Fibroblast of mammary gland (primary cell): ENCODE results near the gene TRAK1.

ENCODE experiments used
- DNase-seq: peaks from one replicate; pipeline ENCODE4 v3.0.0-alpha.2; 2010; ENCODE audit warnings: low read depth
- H3K4me3 ChIP-seq: 2 replicates; pipeline ENCODE4 v1.5.1; 2011; ENCODE audit warnings: low read depth, mild to moderate bottlenecking, low read length, moderate library complexity; ENCODE audit not compliant: control insufficient read depth
- TF ChIP-seq, protein P1 (sequence below): conservative IDR thresholded peaks from 2 replicates; pipeline ENCODE4 v1.5.1; 2011; ENCODE audit warnings: low read depth, low read length, inconsistent platforms; ENCODE audit not compliant: control insufficient read depth, insufficient read depth

TRAK1 gene

DNA sequence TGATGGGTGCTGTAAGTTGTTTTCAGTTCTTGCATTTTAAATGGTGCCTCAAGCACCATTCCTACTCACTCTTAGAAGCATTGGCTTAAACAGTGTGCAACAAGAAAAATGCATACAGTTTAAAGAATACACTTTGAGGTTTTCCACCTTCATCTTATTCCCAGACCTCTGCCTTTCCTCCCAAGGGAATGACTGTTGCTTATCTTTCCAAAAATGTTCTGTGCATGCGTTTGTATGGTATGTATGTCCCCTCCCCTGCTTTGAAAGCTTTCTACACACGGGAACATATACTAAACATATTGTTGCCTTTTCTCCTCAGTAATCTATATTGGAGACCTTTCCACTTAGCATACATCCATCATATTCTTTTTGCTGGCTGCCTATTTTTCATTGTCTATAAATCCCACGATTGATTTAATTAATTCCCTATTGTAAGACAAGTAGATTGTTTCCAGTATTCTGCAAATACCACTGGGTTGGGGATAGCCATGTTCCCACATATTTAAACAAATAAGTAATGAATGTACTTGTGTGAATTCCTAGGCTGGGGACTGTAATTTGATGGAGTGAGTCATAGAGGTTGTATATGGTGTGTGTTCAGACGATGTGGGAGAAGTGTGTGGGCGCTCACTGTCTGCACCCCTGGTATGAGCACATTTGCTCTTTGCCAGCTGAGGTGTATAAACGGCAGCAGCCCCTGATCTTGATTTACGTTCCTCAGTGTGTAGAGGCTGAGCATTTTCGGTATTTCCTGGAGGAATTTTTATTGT is 5.8 kb downstream of the TRAK1 start:
- no peak overlapping the region for H3K4me3 ChIP-seq
- TF ChIP-seq, protein P1, sequence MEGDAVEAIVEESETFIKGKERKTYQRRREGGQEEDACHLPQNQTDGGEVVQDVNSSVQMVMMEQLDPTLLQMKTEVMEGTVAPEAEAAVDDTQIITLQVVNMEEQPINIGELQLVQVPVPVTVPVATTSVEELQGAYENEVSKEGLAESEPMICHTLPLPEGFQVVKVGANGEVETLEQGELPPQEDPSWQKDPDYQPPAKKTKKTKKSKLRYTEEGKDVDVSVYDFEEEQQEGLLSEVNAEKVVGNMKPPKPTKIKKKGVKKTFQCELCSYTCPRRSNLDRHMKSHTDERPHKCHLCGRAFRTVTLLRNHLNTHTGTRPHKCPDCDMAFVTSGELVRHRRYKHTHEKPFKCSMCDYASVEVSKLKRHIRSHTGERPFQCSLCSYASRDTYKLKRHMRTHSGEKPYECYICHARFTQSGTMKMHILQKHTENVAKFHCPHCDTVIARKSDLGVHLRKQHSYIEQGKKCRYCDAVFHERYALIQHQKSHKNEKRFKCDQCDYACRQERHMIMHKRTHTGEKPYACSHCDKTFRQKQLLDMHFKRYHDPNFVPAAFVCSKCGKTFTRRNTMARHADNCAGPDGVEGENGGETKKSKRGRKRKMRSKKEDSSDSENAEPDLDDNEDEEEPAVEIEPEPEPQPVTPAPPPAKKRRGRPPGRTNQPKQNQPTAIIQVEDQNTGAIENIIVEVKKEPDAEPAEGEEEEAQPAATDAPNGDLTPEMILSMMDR = no peak
- DNase-seq = peak; percentile 53

DNA sequence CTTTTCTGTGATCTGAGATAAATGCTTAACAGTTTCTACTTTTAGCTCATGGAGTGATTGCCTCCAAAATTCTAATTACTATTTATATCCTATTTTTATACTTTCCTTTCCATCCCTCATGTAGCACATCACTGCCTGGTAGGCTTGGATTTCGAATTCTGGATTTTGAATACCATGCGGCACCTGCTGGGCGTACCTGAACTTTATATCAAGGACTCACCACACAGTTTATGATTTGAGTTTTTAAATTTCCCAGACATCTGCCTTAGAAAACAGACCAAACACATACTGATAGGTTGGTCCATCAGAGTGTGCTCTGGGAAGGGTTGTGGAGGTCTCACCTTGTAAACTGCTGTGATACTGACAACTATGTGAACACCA is 6.4 kb downstream of the TRAK1 start:
- DNase-seq = no peak
- TF ChIP-seq, protein P1 = no peak
- no peak overlapping the region for H3K4me3 ChIP-seq

DNA sequence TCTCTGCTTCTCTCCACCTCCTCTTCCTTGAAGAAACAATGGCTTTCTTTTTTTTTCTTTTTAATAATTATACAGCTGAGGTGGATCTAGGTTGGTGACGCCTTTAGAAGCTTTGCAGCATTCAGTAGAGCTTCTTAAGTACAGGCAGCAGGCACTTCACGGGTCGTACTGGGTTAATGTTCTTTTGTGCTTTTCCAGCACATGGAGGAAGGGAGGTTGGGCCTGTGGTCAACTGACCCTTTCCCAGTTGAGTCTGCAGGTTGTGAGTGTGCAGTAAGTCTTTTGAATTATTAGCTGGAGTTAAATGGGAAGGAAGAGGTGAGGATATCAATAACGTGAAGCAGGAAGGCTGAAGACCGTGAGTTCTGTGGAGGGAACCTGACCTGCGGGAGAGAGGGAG is 7.0 kb downstream of the TRAK1 start:
- H3K4me3 ChIP-seq = no peak overlapping the region
- no peak for DNase-seq
- TF ChIP-seq, protein P1 = no peak

DNA sequence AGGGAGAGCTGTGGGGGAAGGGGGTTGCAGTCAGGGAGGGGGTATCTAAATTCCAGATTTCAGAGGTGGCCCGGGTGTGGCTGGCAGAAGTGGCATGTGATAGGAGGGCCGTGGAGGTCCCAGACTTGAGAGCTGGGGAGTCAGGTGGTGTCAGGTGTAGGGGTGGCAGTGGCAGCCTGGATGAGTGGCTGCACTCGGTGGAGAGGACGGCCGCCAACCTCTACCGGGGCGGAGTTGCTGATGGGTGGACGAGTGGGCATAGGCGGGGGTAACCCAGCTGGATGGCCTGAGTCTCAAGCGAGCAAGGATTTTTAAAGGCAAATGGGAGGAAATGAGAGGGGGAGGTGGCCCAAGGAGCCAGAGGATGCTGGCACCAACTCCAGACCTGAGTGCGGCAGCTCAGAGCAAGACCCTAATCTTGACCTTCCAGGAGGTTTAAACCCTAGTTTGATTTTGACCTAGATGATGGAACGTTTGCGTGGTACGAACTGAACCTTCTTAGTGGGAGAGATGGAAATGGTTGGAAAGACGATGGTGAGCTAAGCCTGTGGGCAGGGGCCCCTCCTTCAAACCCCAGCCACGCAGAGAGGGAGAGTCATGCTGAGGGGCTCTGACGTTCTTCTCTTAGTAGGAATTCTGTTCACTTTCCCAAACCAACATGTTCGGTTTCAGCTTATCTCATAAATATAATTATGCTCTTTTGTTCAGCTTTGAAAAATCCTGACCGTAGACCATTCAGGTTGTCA is 8.0 kb downstream of the TRAK1 start:
- DNase-seq = no peak
- no peak overlapping the region for H3K4me3 ChIP-seq
- TF ChIP-seq, protein P1 = no peak

DNA sequence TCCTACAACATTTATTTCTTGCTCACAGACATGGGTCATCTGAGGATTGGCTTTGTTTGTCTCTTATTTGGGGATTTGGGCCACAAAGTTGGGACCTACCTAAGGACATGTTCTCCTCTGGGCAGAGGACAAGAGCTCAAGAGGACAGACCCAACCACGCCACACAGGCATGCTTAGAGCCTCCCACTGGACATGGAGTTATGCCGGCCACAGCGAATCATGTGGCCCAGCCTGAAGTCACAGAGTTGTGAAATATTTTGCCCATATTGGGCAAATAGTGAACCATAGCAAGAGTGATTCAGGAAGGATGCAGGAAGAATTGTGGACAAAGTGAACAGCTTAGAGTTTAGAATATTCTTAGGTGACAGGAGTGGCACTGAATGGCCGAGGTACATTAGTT is 9.9 kb downstream of the TRAK1 start:
- no peak overlapping the region for H3K4me3 ChIP-seq
- DNase-seq = peak; percentile 85
- TF ChIP-seq, protein P1 = no peak

DNA sequence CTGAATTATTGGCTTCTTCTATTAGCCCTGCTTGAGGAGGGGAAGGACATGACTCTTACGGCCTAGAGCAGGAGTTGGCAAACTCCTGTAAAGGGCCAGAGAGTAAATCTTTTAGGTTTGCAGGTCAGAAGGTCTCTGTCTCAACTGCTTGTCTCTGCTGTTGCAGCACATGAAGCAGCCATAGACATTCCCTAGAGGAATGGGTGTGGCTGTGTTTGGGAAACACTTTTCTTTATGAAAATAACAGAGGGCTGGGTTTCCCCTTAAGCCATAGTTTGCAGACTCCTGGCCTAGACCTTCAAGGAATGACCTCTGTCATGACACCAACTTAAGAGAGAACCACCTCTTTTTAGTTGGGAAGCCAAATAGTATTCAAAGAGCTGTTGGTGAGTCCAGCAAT is 10.3 kb downstream of the TRAK1 start:
- peak; percentile 50 for DNase-seq
- TF ChIP-seq, protein P1 = no peak
- no peak overlapping the region for H3K4me3 ChIP-seq
